SK-N-MC (cell line): ENCODE measurements around the gene SPIRE1.

Experiments used
- EZH2 ChIP-seq: fragments of 200-600 bp; sonication (generic); IDR thresholded peaks from one replicate; pipeline ENCODE4 v1.6.1; 2017; ENCODE audit warnings: antibody characterized with exemption
- POLR2AphosphoS5 ChIP-seq: IDR thresholded peaks from 2 replicates; pipeline ENCODE4 v1.6.1; 2012; ENCODE audit warnings: mild to moderate bottlenecking, low read depth, low read length, borderline replicate concordance

DNA sequence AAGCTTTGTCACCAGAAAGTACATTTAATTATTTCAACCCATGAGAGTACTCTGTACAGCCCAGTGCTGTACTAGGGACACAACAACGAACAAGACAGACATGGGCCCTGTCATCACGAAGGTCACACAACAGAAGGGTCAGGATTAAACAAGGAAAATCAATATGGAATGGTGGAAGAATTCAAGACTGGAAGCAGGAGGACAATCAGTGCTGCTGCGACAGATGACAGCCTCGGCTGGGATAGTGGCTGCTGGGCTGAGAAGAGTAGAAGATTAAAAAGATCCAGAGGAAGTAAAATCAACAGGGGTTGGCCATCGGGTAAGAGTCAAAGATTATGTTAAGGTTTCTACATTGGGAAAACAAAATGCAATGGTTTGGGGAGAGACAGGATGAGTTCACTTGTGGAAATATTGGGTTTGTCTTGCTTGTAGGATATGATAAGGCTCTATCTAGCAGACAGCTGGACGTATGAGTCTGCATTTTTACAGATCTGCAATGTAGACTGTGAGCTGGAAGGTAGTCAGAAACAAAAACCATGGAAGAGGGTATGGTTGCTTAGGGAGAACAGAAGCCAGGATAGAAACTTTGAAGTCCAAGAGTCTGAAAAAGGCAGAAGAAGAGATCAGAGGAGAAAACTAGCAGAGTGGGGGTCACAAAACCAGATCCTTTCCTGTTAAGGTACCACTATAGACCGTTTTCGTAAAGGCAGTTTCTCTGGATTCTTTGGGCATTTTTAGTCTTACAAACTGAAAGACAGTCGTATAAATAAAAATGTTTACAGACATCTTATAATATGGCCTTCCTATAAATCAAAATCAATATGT, 166.1 kb downstream of the SPIRE1 start:
- TF ChIP-seq EZH2 (no peak), POLR2AphosphoS5 (no peak)
